H1 (cell line): ENCODE measurements around the gene FGFBP1. TPM values are rescaled to one million over a fixed set of nuclear protein-coding genes. Genes with fewer than 3 reads are reported as not detected.

Experiments used
- CTCF ChIA-PET: fragments of 300-600 bp; sonication (Branson Sonifier 250); formaldehyde crosslinking; loops from one replicate; lab custom pipeline; 2021; ENCODE audit not compliant: partially characterized antibody; lab: Charles Lee
- POLR2A ChIA-PET: fragments of 300-600 bp; sonication (Branson Sonifier 250); formaldehyde crosslinking; loops from one replicate; lab custom pipeline; 2021; ENCODE audit warnings: inconsistent platforms; ENCODE audit not compliant: partially characterized antibody; lab: Charles Lee
- DNase-seq, 2 experiments: peaks; one replicate each; pipeline versions ENCODE4 v3.0.0 to v3.0.0-alpha.2; 2010 to 2022; ENCODE audit warnings: low spot score in 2 of 2, low read depth in 1 of 2, mixed read lengths in 1 of 2
- FAIRE-seq: peaks from 2 replicates; lab custom pipeline; 2011; peaks lifted over from hg19 to GRCh38; lab: Jason Lieb, UNC
- H2AFZ ChIP-seq: 2 replicates; pipeline ENCODE4 v1.8.1; 2012; ENCODE audit warnings: low read length, inconsistent platforms
- H2AK5ac ChIP-seq: 2 replicates; pipeline ENCODE4 v1.6.1; 2013; ENCODE audit warnings: low read depth, low read length
- H2BK120ac ChIP-seq: replicated peaks from 2 replicates; pipeline ENCODE3; 2013; ENCODE audit warnings: low read depth, low read length, inconsistent platforms
- H2BK12ac ChIP-seq: 2 replicates; pipeline ENCODE4 v1.6.1; 2013; ENCODE audit warnings: low read depth, low read length
- H2BK15ac ChIP-seq: 2 replicates; pipeline ENCODE4 v1.6.1; 2013; ENCODE audit warnings: low read length
- H2BK20ac ChIP-seq: 2 replicates; pipeline ENCODE4 v1.6.1; 2013; ENCODE audit warnings: low read length
- H2BK5ac ChIP-seq: 2 replicates; pipeline ENCODE4 v1.6.1; 2013; ENCODE audit warnings: low read depth, low read length
- H3K14ac ChIP-seq: 2 replicates; pipeline ENCODE4 v1.6.1; 2013; ENCODE audit warnings: inconsistent platforms; ENCODE audit not compliant: insufficient read length
- H3K18ac ChIP-seq: 2 replicates; pipeline ENCODE4 v1.6.1; 2013; ENCODE audit warnings: low read length; ENCODE audit errors: extremely low read depth
- H3K23ac ChIP-seq: 2 replicates; pipeline ENCODE4 v1.6.1; 2013; ENCODE audit warnings: inconsistent platforms; ENCODE audit not compliant: insufficient read length
- H3K23me2 ChIP-seq: 2 replicates; pipeline ENCODE4 v1.6.1; 2013; ENCODE audit warnings: low read depth, low read length
- H3K27ac ChIP-seq: 2 replicates; pipeline ENCODE4 v1.6.1; 2011; ENCODE audit warnings: low read depth, low read length, inconsistent platforms
- H3K27me3 ChIP-seq, 4 experiments: replicated peaks in 1 of 4; 1 replicate in 1 of 4; 2 replicates in 3 of 4; pipeline versions ENCODE4 v1.6.1 to v1.8.1; 2011 to 2013; ENCODE audit warnings: low read length in 3 of 4, mild to moderate bottlenecking in 3 of 4, inconsistent platforms in 2 of 4, mixed read lengths in 2 of 4, moderate library complexity in 1 of 4; ENCODE audit not compliant: control insufficient read depth in 3 of 4, insufficient read depth in 3 of 4; ENCODE audit errors: extremely low read depth in 1 of 4
- H3K36me3 ChIP-seq, 4 experiments: 2 replicates each; pipeline versions ENCODE4 v1.6.1 to v1.8.1; 2011 to 2013; ENCODE audit warnings: mild to moderate bottlenecking in 4 of 4, low read length in 3 of 4, moderate library complexity in 2 of 4, control low read depth in 1 of 4, inconsistent platforms in 1 of 4; ENCODE audit not compliant: insufficient read depth in 4 of 4, control insufficient read depth in 2 of 4
- H3K4ac ChIP-seq: replicated peaks from 2 replicates; pipeline ENCODE3; 2013; ENCODE audit warnings: low read length, low read depth, mixed read lengths, inconsistent platforms; ENCODE audit not compliant: insufficient read length
- H3K4me1 ChIP-seq, 4 experiments: replicated peaks in 1 of 4; 1 replicate in 1 of 4; 2 replicates in 3 of 4; pipeline versions ENCODE4 v1.6.1 to v1.8.1; 2011 to 2013; ENCODE audit warnings: low read length in 3 of 4, inconsistent platforms in 2 of 4, mixed read lengths in 1 of 4; ENCODE audit not compliant: insufficient read depth in 4 of 4, control insufficient read depth in 3 of 4
- H3K4me2 ChIP-seq, 2 experiments: 2 replicates each; pipeline versions ENCODE4 v1.6.1 to v1.8.1; 2011 to 2013; ENCODE audit warnings: low read depth in 2 of 2, low read length in 2 of 2, control low read depth in 1 of 2, inconsistent platforms in 1 of 2, mild to moderate bottlenecking in 1 of 2; ENCODE audit not compliant: insufficient read depth in 1 of 2
- H3K4me3 ChIP-seq, 4 experiments: fragments of 200-600, 300-600 bp in 1 of 4; sonication (generic), shearing (Covaris generic), sonication (Bioruptor Twin) in 1 of 4; 2 replicates each; pipeline versions ENCODE4 v1.5.1 to v1.8.1; 2011 to 2016; ENCODE audit warnings: low read length in 4 of 4, low read depth in 3 of 4, control low read depth in 2 of 4, inconsistent platforms in 2 of 4, mild to moderate bottlenecking in 2 of 4, mixed read lengths in 1 of 4, moderate library complexity in 1 of 4; ENCODE audit not compliant: insufficient read depth in 2 of 4; ENCODE audit errors: extremely low read depth in 1 of 4
- H3K56ac ChIP-seq: replicated peaks from 2 replicates; pipeline ENCODE3; 2013; ENCODE audit warnings: low read depth, mild to moderate bottlenecking, mixed read lengths, low read length, inconsistent platforms; ENCODE audit not compliant: insufficient read length
- H3K79me1 ChIP-seq: 2 replicates; pipeline ENCODE4 v1.6.1; 2013; ENCODE audit warnings: low read depth, low read length, control low read depth
- H3K79me2 ChIP-seq, 2 experiments: 2 replicates each; pipeline versions ENCODE4 v1.6.1 to v1.8.1; 2012 to 2013; ENCODE audit warnings: low read length in 2 of 2, mild to moderate bottlenecking in 2 of 2, inconsistent platforms in 1 of 2; ENCODE audit not compliant: insufficient read depth in 2 of 2, control insufficient read depth in 1 of 2
- H3K9ac ChIP-seq, 4 experiments: replicated peaks in 1 of 4; 1 replicate in 1 of 4; 2 replicates in 3 of 4; pipeline versions ENCODE4 v1.6.1 to v1.8.1; 2011 to 2013; ENCODE audit warnings: low read depth in 3 of 4, low read length in 3 of 4, control low read depth in 2 of 4, mild to moderate bottlenecking in 2 of 4, moderate library complexity in 2 of 4, inconsistent platforms in 1 of 4; ENCODE audit errors: extremely low read depth in 1 of 4
- H3K9me3 ChIP-seq, 2 experiments: 2 replicates each; pipeline versions ENCODE4 v1.6.1 to v1.8.1; 2012 to 2013; ENCODE audit warnings: mild to moderate bottlenecking in 2 of 2, moderate library complexity in 2 of 2, control low read depth in 1 of 2, inconsistent platforms in 1 of 2, low read depth in 1 of 2, low read length in 1 of 2, mixed read lengths in 1 of 2; ENCODE audit not compliant: insufficient read depth in 2 of 2
- H4K20me1 ChIP-seq, 2 experiments: replicated peaks in 1 of 2; 2 replicates each; pipeline versions ENCODE3 to v1.8.1; 2011 to 2013; ENCODE audit warnings: inconsistent platforms in 2 of 2, low read length in 2 of 2, mild to moderate bottlenecking in 1 of 2; ENCODE audit not compliant: insufficient read depth in 2 of 2, control insufficient read depth in 1 of 2
- H4K5ac ChIP-seq: 2 replicates; pipeline ENCODE4 v1.6.1; 2013; ENCODE audit warnings: low read length, low read depth, mixed read lengths, inconsistent platforms; ENCODE audit not compliant: insufficient read length
- H4K8ac ChIP-seq: 2 replicates; pipeline ENCODE4 v1.8.0; 2013; ENCODE audit warnings: mild to moderate bottlenecking, moderate library complexity, low read length, inconsistent platforms; ENCODE audit not compliant: insufficient read depth; ENCODE audit errors: extremely low read depth
- H4K91ac ChIP-seq: replicated peaks from 2 replicates; pipeline ENCODE3; 2013; ENCODE audit warnings: low read length, mixed read lengths, inconsistent platforms; ENCODE audit not compliant: insufficient read length
- TAF1 ChIP-seq: IDR thresholded peaks from 2 replicates; pipeline ENCODE4 v1.6.1; 2011; ENCODE audit warnings: mild to moderate bottlenecking, low read depth, low read length
- TEAD4 ChIP-seq: IDR thresholded peaks from 2 replicates; pipeline ENCODE4 v1.6.1; 2012; ENCODE audit warnings: low read depth, low read length, inconsistent platforms, mixed read lengths
- WGBS, 2 experiments: shearing (Covaris generic) in 1 of 2; methylation state at CpG; one replicate each; pipeline versions ENCODE4 v1.1.6 to v1.1.7; 2013 to 2015; ENCODE audit warnings: low lambda C conversion rate in 2 of 2, mixed read lengths in 2 of 2, inconsistent platforms in 1 of 2, low coverage in 1 of 2, missing lambda C conversion rate in 1 of 2; ENCODE audit not compliant: insufficient replicate concordance in 2 of 2, insufficient coverage in 1 of 2, insufficient read length in 1 of 2; ENCODE audit errors: extremely low coverage in 1 of 2, missing lambda C conversion rate in 1 of 2; 5-methylcytosine and 5-hydroxymethylcytosine counted together
- polyA plus RNA-seq, 7 experiments: library from polyadenylated mRNA; depleted of rRNA in 3 of 7; stranded (reverse) in 5 of 7; unstranded in 2 of 7; fragments of >200 nt in 5 of 7; fragments of 200-250 nt in 2 of 7; gene quantifications; 1 replicate in 5 of 7; 2 replicates in 1 of 7; 4 replicates in 1 of 7; pipeline versions ENCODE4 v1.2.1 to v1.2.3, GENCODE V29; 2011 to 2013; ENCODE audit warnings: missing spikeins in 2 of 7, mixed read lengths in 2 of 7
- total RNA-seq: library from RNA; stranded (reverse); fragmentation: NEBNext Ultra II Directional; extraction: Animal tissue kit (Norgen Biotek cat#: 25700); gene quantifications from 2 replicates; pipeline ENCODE4 v1.2.1, GENCODE V29; 2021
- TF ChIP-seq, protein P1 (sequence below), 3 experiments: IDR thresholded peaks; 1 replicate in 2 of 3; 2 replicates in 1 of 3; pipeline versions ENCODE4 v1.5.1 to v1.6.1; 2011; ENCODE audit warnings: low read length in 3 of 3, mild to moderate bottlenecking in 3 of 3, inconsistent platforms in 2 of 3, low read depth in 1 of 3, moderate library complexity in 1 of 3; ENCODE audit not compliant: insufficient read depth in 1 of 3; ENCODE audit errors: control extremely low read depth in 1 of 3

The FGFBP1 gene
- total and polyA plus RNA-seq, 2 of the 8 experiments (the other 6 are each of a cell fraction or from before 2014, with no cell fraction given), result 0.17 to 0.20 TPM

GRCh38 chr4:15971068-15971801, 32.7 kb upstream of the FGFBP1 start:
- Histone ChIP-seq H3K27me3 (no peaks in the 10 kb centered on the region; a peak in 1 of 7 replicates), H3K23me2 (no peaks in the 10 kb centered on the region), H3K27ac (no peak overlapping the region), H2BK15ac (no peak overlapping the region), H2BK120ac (no peak overlapping the region), H3K36me3 (peaks cover 0 to 13% (median 5%) of the 10 kb centered on the region in 4 experiments; a peak in 4 of 8 replicates), H2AFZ (no peak overlapping the region), H3K4me2 (no peak overlapping the region), H3K79me2 (no peaks in the 10 kb centered on the region), H3K9me3 (0 out of 4 replicates have a peak, but pooled peaks cover 0 to 2% of the 10 kb centered on the region in 2 experiments), H2AK5ac (no peak overlapping the region), H3K23ac (no peak overlapping the region), H3K4me1 (no peaks in the 10 kb centered on the region), H3K79me1 (no peaks in the 10 kb centered on the region), H3K56ac (no peak overlapping the region), H2BK12ac (no peak overlapping the region), H4K91ac (no peak overlapping the region), H4K5ac (no peak overlapping the region), H4K8ac (no peak overlapping the region), H3K4ac (no peak overlapping the region), H3K14ac (no peak overlapping the region), H2BK20ac (no peak overlapping the region), H4K20me1 (no peaks in the 10 kb centered on the region), H3K4me3 (no peak overlapping the region), H3K9ac (no peak overlapping the region), H3K18ac (no peak overlapping the region), H2BK5ac (no peak overlapping the region)
- POLR2A ChIA-PET, result interaction anchor here (1.3 kb wide), 1 partner anchor 13 kb away, joined by 3 read pairs; no protein-coding TSS in a partner anchor
- FAIRE-seq (no peak), DNase-seq (no peak)
- CTCF ChIA-PET, result interaction anchor here (0.9 to 1.1 kb wide), 3 partner anchors 42 to 473 kb away, joined by 3 to 4 read pairs (median 3); no protein-coding TSS in a partner anchor
- 85% methylated on average over 9 of the region's 9 CpGs; no CpG with 5 or more reads in 1 of the 2 experiments for WGBS, 2 experiments
- TF ChIP-seq TAF1 (no peak), TEAD4 (no peak)
- TF ChIP-seq, protein P1, sequence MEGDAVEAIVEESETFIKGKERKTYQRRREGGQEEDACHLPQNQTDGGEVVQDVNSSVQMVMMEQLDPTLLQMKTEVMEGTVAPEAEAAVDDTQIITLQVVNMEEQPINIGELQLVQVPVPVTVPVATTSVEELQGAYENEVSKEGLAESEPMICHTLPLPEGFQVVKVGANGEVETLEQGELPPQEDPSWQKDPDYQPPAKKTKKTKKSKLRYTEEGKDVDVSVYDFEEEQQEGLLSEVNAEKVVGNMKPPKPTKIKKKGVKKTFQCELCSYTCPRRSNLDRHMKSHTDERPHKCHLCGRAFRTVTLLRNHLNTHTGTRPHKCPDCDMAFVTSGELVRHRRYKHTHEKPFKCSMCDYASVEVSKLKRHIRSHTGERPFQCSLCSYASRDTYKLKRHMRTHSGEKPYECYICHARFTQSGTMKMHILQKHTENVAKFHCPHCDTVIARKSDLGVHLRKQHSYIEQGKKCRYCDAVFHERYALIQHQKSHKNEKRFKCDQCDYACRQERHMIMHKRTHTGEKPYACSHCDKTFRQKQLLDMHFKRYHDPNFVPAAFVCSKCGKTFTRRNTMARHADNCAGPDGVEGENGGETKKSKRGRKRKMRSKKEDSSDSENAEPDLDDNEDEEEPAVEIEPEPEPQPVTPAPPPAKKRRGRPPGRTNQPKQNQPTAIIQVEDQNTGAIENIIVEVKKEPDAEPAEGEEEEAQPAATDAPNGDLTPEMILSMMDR (IDR thresholded peaks at IDR 0.05; ENCODE audit: control extremely low read depth in 1 of 3, insufficient read depth in 1 of 3, low read depth in 1 of 3, low read length in 3 of 3), result 0 out of 4 replicates have a peak, but pooled peaks of 1 of the 3 experiments have one; percentile 1
